K562 (cell line): ENCODE data around the gene GALP. TPM values are rescaled to one million over a fixed set of nuclear protein-coding genes. Genes with fewer than 3 reads are reported as not detected.

ENCODE experiments used
- ATAC-seq: fragments of 200-7000 bp; cut with Tn5 transposase; 3 replicates; pipeline ENCODE4 v1.9.1; 2020; ENCODE audit warnings: moderate library complexity
- BruUV-seq: library from RNA; stranded (reverse); fragments of 400-500 nt; replicated peaks from 2 replicates; lab custom pipeline; 2021; lab: Mats Ljungman, UMichigan
- CTCF ChIA-PET: fragments of 300-600 bp; formaldehyde crosslinking; extraction: SDS; loops from one replicate; lab custom pipeline; 2021; ENCODE audit warnings: low intra/inter-chr PET ratio; lab: Yijun Ruan, JAX
- POLR2A ChIA-PET: fragments of 300-600, 350-650 bp; sonication (Branson Sonifier 250); formaldehyde crosslinking; extraction: SDS; loops from one replicate; lab custom pipeline; 2021; ENCODE audit warnings: antibody characterized with exemption, inconsistent platforms; lab: Yijun Ruan, JAX
- DNase-seq, 4 experiments: peaks; one replicate each; pipeline versions ENCODE4 v3.0.0 to v3.0.0-alpha.2; 2011 to 2018; ENCODE audit warnings: low spot score in 3 of 4, mixed read lengths in 3 of 4; ENCODE audit errors: extremely low read depth in 1 of 4
- FAIRE-seq: peaks from 2 replicates; lab custom pipeline; 2011; peaks lifted over from hg19 to GRCh38; lab: Jason Lieb, UNC
- H2AFZ ChIP-seq: 2 replicates; pipeline ENCODE4 v1.6.0; 2011; ENCODE audit warnings: low read depth, low read length, control low read depth, inconsistent platforms
- H3K27ac ChIP-seq: fragments of 200-600 bp; 3 replicates; pipeline ENCODE4 v1.8.0; 2011; ENCODE audit warnings: low read depth, mild to moderate bottlenecking, control low read depth, inconsistent platforms, low read length, moderate library complexity, mixed read lengths; ENCODE audit errors: extremely low read depth
- H3K27me3 ChIP-seq, 2 experiments: fragments of 300-600 bp in 1 of 2; 2 replicates in 1 of 2; 3 replicates in 1 of 2; pipeline versions ENCODE4 v1.6.0 to v1.8.0; 2011; ENCODE audit warnings: inconsistent platforms in 2 of 2, low read length in 2 of 2, mild to moderate bottlenecking in 1 of 2, mixed read lengths in 1 of 2, moderate library complexity in 1 of 2; ENCODE audit not compliant: control insufficient read depth in 2 of 2, insufficient read depth in 2 of 2
- H3K36me3 ChIP-seq: fragments of 300-600 bp; 3 replicates; pipeline ENCODE4 v1.8.0; 2011; ENCODE audit warnings: mild to moderate bottlenecking, low read length, inconsistent platforms; ENCODE audit not compliant: control insufficient read depth, insufficient read depth
- H3K4me1 ChIP-seq, 2 experiments: fragments of 200-600 bp in 1 of 2; replicated peaks in 1 of 2; 2 replicates in 1 of 2; 3 replicates in 1 of 2; pipeline versions ENCODE4 v1.5.1 to v1.8.0; 2011; ENCODE audit warnings: inconsistent platforms in 2 of 2, low read length in 2 of 2, mild to moderate bottlenecking in 1 of 2, mixed read lengths in 1 of 2, moderate library complexity in 1 of 2; ENCODE audit not compliant: control insufficient read depth in 2 of 2, insufficient read depth in 2 of 2
- H3K4me2 ChIP-seq: 2 replicates; pipeline ENCODE4 v1.6.1; 2011; ENCODE audit warnings: low read length, control low read depth, inconsistent platforms, mixed read lengths; ENCODE audit not compliant: insufficient read depth
- H3K4me3 ChIP-seq: fragments of 200-600 bp; sonication (generic), shearing (Covaris generic); 2 replicates; pipeline ENCODE4 v1.5.1; 2016; ENCODE audit warnings: control low read depth, inconsistent platforms
- H3K79me2 ChIP-seq: fragments of 200-600 bp; 3 replicates; pipeline ENCODE4 v1.8.0; 2011; ENCODE audit warnings: low read length, inconsistent platforms; ENCODE audit not compliant: control insufficient read depth, insufficient read depth
- H3K9ac ChIP-seq, 2 experiments: 2 replicates each; pipeline versions ENCODE4 v1.6.0 to v1.6.1; 2011; ENCODE audit warnings: low read depth in 2 of 2, low read length in 2 of 2, control low read depth in 1 of 2, inconsistent platforms in 1 of 2, mild to moderate bottlenecking in 1 of 2, mixed read lengths in 1 of 2; ENCODE audit not compliant: insufficient read depth in 1 of 2
- H3K9me1 ChIP-seq: one replicate; pipeline ENCODE4 v1.6.0; 2011; ENCODE audit warnings: inconsistent platforms, mild to moderate bottlenecking, low read length, moderate library complexity; ENCODE audit not compliant: control insufficient read depth, insufficient read depth
- H3K9me3 ChIP-seq: replicated peaks from 2 replicates; pipeline ENCODE4 v1.5.1; 2011; ENCODE audit warnings: low read depth, low read length, inconsistent platforms; ENCODE audit not compliant: control insufficient read depth, insufficient read depth
- H4K20me1 ChIP-seq: replicated peaks from 2 replicates; pipeline ENCODE4 v1.6.1; 2011; ENCODE audit warnings: low read length, inconsistent platforms, mixed read lengths; ENCODE audit not compliant: control insufficient read depth, insufficient read depth
- AFF4 ChIP-seq: sonication (generic); formaldehyde crosslinking; IDR thresholded peaks from 2 replicates; pipeline ENCODE4 v1.8.0; 2023; ENCODE audit warnings: mild to moderate bottlenecking, missing genetic modification reagents
- FOXM1 ChIP-seq, 2 experiments: fragments of 450-650 bp in 1 of 2; sonication (generic) in 1 of 2; formaldehyde crosslinking in 1 of 2; IDR thresholded peaks; 2 replicates each; pipeline versions ENCODE4 v1.6.1 to v1.9.0; 2017 to 2022; ENCODE audit warnings: low read depth in 2 of 2, mild to moderate bottlenecking in 2 of 2, missing genetic modification reagents in 1 of 2, moderate library complexity in 1 of 2
- SFPQ ChIP-seq: fragments of 200-400 bp; formaldehyde crosslinking; IDR thresholded peaks from 2 replicates; pipeline ENCODE4 v1.6.1; 2017; ENCODE audit warnings: mild to moderate bottlenecking, low read depth, low read length, moderate library complexity
- TAL1 ChIP-seq: fragments of 450-650 bp; IDR thresholded peaks from 2 replicates; pipeline ENCODE4 v1.6.1; 2016; ENCODE audit warnings: mild to moderate bottlenecking
- ZNF311 ChIP-seq: fragments of 250-450 bp; sonication (Bioruptor Pico); IDR thresholded peaks from 2 replicates; pipeline ENCODE4 v1.4.0; 2020; ENCODE audit warnings: mild to moderate bottlenecking, moderate library complexity
- WGBS: fragments of 100-300 bp; shearing (Covaris generic); methylation state at CpG from one replicate; pipeline ENCODE4 v1.1.6; 2016; ENCODE audit warnings: low coverage, mixed read lengths; ENCODE audit not compliant: insufficient coverage; ENCODE audit errors: missing lambda C conversion rate; 5-methylcytosine and 5-hydroxymethylcytosine counted together
- in situ Hi-C: fragments of 300-500 bp; cut with MboI; formaldehyde crosslinking; loops from 4 replicates; pipeline ENCODE4 v1.15.0; 2018; ENCODE audit warnings: inconsistent platforms, mixed read lengths
- intact Hi-C: fragments of 100-400 bp; cut with micrococcal nuclease; formaldehyde crosslinking; loops from 2 replicates; pipeline ENCODE4 v1.14.2; 2022
- polyA plus RNA-seq, 8 experiments: library from polyadenylated mRNA; depleted of rRNA in 4 of 8; stranded (reverse) in 5 of 8; unstranded in 3 of 8; fragments of >200 nt; fragmentation: Nextera tagmentation in 2 of 8; fragmentation: Illumina TruSeq in 1 of 8; extraction: Ambion mirVana in 2 of 8; extraction: Trizol in 1 of 8; gene quantifications; 2 replicates each; pipeline versions ENCODE4 v1.2.1 to v1.2.3, GENCODE V29; 2011 to 2014; ENCODE audit warnings: inconsistent platforms in 1 of 8, missing spikeins in 1 of 8
- total RNA-seq, 7 experiments: library from RNA; depleted of rRNA in 6 of 7; stranded (reverse); fragments of >200 nt in 6 of 7; fragmentation: Illumina TruSeq in 2 of 7; extraction: Trizol in 2 of 7; gene quantifications; 2 replicates each; pipeline versions ENCODE4 v1.2.1 to v1.2.3, GENCODE V29; 2011 to 2021; ENCODE audit warnings: low replicate concordance in 1 of 7

The GALP gene
- total and polyA plus RNA-seq, 9 of the 15 experiments (the other 6 are each of a cell fraction or from before 2014, with no cell fraction given), result not detected

- in situ Hi-C loops (no loop called here), intact Hi-C loops (loop anchor here (1.0 kb wide), 1 partner anchor 97 kb away; no protein-coding TSS in a partner anchor)
- no peak overlapping the region for H3K4me3 ChIP-seq
- WGBS, result 74% methylated on average over 2 of the region's 2 CpGs
- no TSS peak for BruUV-seq
- no peak overlapping the region for H3K27ac ChIP-seq
- FAIRE-seq (no peak), DNase-seq (no peak), ATAC-seq (no peak)
- no peak overlapping the region for H3K9ac ChIP-seq
- H2AFZ ChIP-seq, result no peak overlapping the region
- POLR2A ChIA-PET, result interaction anchor here (0.6 kb wide), 1 partner anchor 666 kb away, joined by 3 read pairs; no protein-coding TSS in a partner anchor
- TF ChIP-seq ZNF311 (CRISPR knock-in tag) (no peak), FOXM1 (IDR thresholded peaks at IDR 0.05; ENCODE audit: low read depth) (no peak), FOXM1 (CRISPR knock-in tag; IDR thresholded peaks at IDR 0.05; ENCODE audit: low read depth) (no peak), TAL1 (no peak), AFF4 (CRISPR knock-in tag) (no peak), SFPQ (no peak)
- peaks cover 35% of the 10 kb centered on the region; the same call in 2 of the 3 replicates for H3K36me3 ChIP-seq
- H3K4me1 ChIP-seq, result peaks cover 0 to 4% of the 10 kb centered on the region in 2 experiments; a peak in 1 of 5 replicates
- peaks cover 5% of the 10 kb centered on the region; the same call in 2 of the 3 replicates for H3K79me2 ChIP-seq
- no peak overlapping the region for H3K4me2 ChIP-seq
- CTCF ChIA-PET, result no interaction called here
- no peaks in the 10 kb centered on the region; the same call in 1 of the 2 replicates for H4K20me1 ChIP-seq
- H3K9me3 ChIP-seq, result no peaks in the 10 kb centered on the region
- no peaks in the 10 kb centered on the region for H3K27me3 ChIP-seq
- H3K9me1 ChIP-seq, result no peaks in the 10 kb centered on the region
Measured at GRCh38 chr19:56152644-56153043, 23.2 kb upstream of the GALP start.
